GM18519 (cell line): ENCODE measurements around the gene RAPGEF2.

Experiments
- ATAC-seq: cut with Tn5 transposase; IDR thresholded peaks from one replicate; pipeline ENCODE4 v1.9.1; 2021; ENCODE audit warnings: mild to moderate bottlenecking, moderate library complexity; ENCODE audit not compliant: unreplicated experiment, low FRiP score

The RAPGEF2 gene

GRCh38 chr4:159188646-159189045, 85.8 kb downstream of the RAPGEF2 start:
- ATAC-seq = no peak

- ATAC-seq = no peak
Measured at GRCh38 chr4:159190651-159191050, 87.8 kb downstream of the RAPGEF2 start.

- no peak for ATAC-seq
Measured at GRCh38 chr4:159191989-159192388, 89.1 kb downstream of the RAPGEF2 start.

- ATAC-seq = no peak
Measured at GRCh38 chr4:159193046-159193620, 90.3 kb downstream of the RAPGEF2 start.

- ATAC-seq = no peak
Measured at GRCh38 chr4:159195361-159195769, 92.5 kb downstream of the RAPGEF2 start.

- no peak for ATAC-seq
Measured at GRCh38 chr4:159197260-159197884, 94.5 kb downstream of the RAPGEF2 start.

GRCh38 chr4:159197885-159198269, 95.0 kb downstream of the RAPGEF2 start:
- ATAC-seq = no peak

GRCh38 chr4:159199826-159200225, 96.9 kb downstream of the RAPGEF2 start:
- no peak for ATAC-seq

GRCh38 chr4:159201168-159201567, 98.3 kb downstream of the RAPGEF2 start:
- no peak for ATAC-seq

GRCh38 chr4:159204566-159204965, 101.7 kb downstream of the RAPGEF2 start:
- no peak for ATAC-seq

GRCh38 chr4:159205466-159205865, 102.6 kb downstream of the RAPGEF2 start:
- ATAC-seq = no peak

- peak; percentile 89 for ATAC-seq
Measured at GRCh38 chr4:159206427-159206871, 103.6 kb downstream of the RAPGEF2 start.

GRCh38 chr4:159209249-159209648, 106.4 kb downstream of the RAPGEF2 start:
- ATAC-seq = no peak

- no peak for ATAC-seq
Measured at GRCh38 chr4:159210975-159211374, 108.1 kb downstream of the RAPGEF2 start.

GRCh38 chr4:159212675-159213293, 109.9 kb downstream of the RAPGEF2 start:
- ATAC-seq = no peak

GRCh38 chr4:159216834-159217233, 114.0 kb downstream of the RAPGEF2 start:
- no peak for ATAC-seq

- ATAC-seq = no peak
Measured at GRCh38 chr4:159219862-159220261, 117.0 kb downstream of the RAPGEF2 start.

GRCh38 chr4:159220353-159220752, 117.5 kb downstream of the RAPGEF2 start:
- ATAC-seq = no peak

GRCh38 chr4:159221280-159221679, 118.4 kb downstream of the RAPGEF2 start:
- ATAC-seq = no peak

- ATAC-seq = no peak
Measured at GRCh38 chr4:159222043-159222552, 119.2 kb downstream of the RAPGEF2 start.

- ATAC-seq = no peak
Measured at GRCh38 chr4:159224408-159224807, 121.5 kb downstream of the RAPGEF2 start.

GRCh38 chr4:159227378-159227777, 124.5 kb downstream of the RAPGEF2 start:
- ATAC-seq = no peak
